PC-3 (cell line): ENCODE results near the gene TNK2. TPM values are rescaled to one million over a fixed set of nuclear protein-coding genes. Genes with fewer than 3 reads are reported as not detected.

Experiments used
- ATAC-seq: fragments of 200-7000 bp; cut with Tn5 transposase; 2 replicates; pipeline ENCODE4 v1.9.1; 2020; ENCODE audit warnings: mild to moderate bottlenecking, moderate library complexity
- BruUV-seq: library from RNA; stranded (reverse); fragments of 400-500 nt; replicated peaks from 2 replicates; lab custom pipeline; 2021; lab: Mats Ljungman, UMichigan
- CTCF ChIA-PET: fragments of 300-600 bp; sonication (Branson Sonifier 250); formaldehyde crosslinking; loops from one replicate; lab custom pipeline; 2022; ENCODE audit warnings: antibody characterized with exemption; lab: Charles Lee
- POLR2A ChIA-PET: fragments of 300-600 bp; sonication (Branson Sonifier 250); formaldehyde crosslinking; loops from one replicate; lab custom pipeline; 2022; ENCODE audit warnings: antibody characterized with exemption; ENCODE audit not compliant: unreplicated experiment; lab: Charles Lee
- DNase-seq: peaks from one replicate; pipeline ENCODE4 v3.0.0-alpha.2; 2015
- H2AFZ ChIP-seq: fragments of 300-600 bp; sonication (generic); 2 replicates; pipeline ENCODE4 v1.6.0; 2016; ENCODE audit warnings: antibody characterized with exemption, low read length
- H3F3A ChIP-seq: fragments of 300-600 bp; sonication (generic); one replicate; pipeline ENCODE4 v1.6.0; 2017; ENCODE audit warnings: antibody characterized with exemption, low read length, control low read depth, mild to moderate bottlenecking; ENCODE audit not compliant: unreplicated experiment
- H3K27ac ChIP-seq: fragments of 300-600 bp; sonication (generic); 2 replicates; pipeline ENCODE4 v1.5.1; 2016; ENCODE audit warnings: mild to moderate bottlenecking, low read length
- H3K27me3 ChIP-seq: fragments of 300-600 bp; sonication (generic); 2 replicates; pipeline ENCODE4 v1.6.1; 2016; ENCODE audit warnings: low read length, mixed read lengths
- H3K36me3 ChIP-seq: fragments of 300-600 bp; sonication (generic); 2 replicates; pipeline ENCODE4 v1.6.1; 2016; ENCODE audit warnings: low read depth, mixed run types, low read length, mixed read lengths
- H3K4me1 ChIP-seq: fragments of 300-600 bp; sonication (generic); 2 replicates; pipeline ENCODE4 v1.5.1; 2016; ENCODE audit warnings: low read length; ENCODE audit not compliant: insufficient read depth
- H3K4me2 ChIP-seq: fragments of 300-600 bp; sonication (generic); 2 replicates; pipeline ENCODE4 v1.6.0; 2016; ENCODE audit warnings: low read length
- H3K4me3 ChIP-seq: fragments of 300-600 bp; sonication (generic); 2 replicates; pipeline ENCODE4 v1.5.1; 2016; ENCODE audit warnings: mild to moderate bottlenecking, low read length, mixed read lengths
- H3K79me2 ChIP-seq: fragments of 300-600 bp; sonication (generic); 2 replicates; pipeline ENCODE4 v1.6.1; 2017; ENCODE audit warnings: low read length, mixed read lengths
- H3K9ac ChIP-seq: fragments of 300-600 bp; sonication (generic); 2 replicates; pipeline ENCODE4 v1.6.0; 2016; ENCODE audit warnings: mild to moderate bottlenecking, low read length
- H3K9me2 ChIP-seq: fragments of 300-600 bp; sonication (generic); replicated peaks from 2 replicates; pipeline ENCODE4 v1.6.1; 2016; ENCODE audit warnings: mixed run types, low read length, mixed read lengths
- H3K9me3 ChIP-seq: fragments of 300-600 bp; sonication (generic); 2 replicates; pipeline ENCODE4 v1.6.1; 2016; ENCODE audit warnings: low read length, mixed read lengths
- H4K20me1 ChIP-seq: fragments of 300-600 bp; sonication (generic); 2 replicates; pipeline ENCODE4 v1.6.1; 2016; ENCODE audit warnings: low read length, mixed read lengths
- EZH2 ChIP-seq: fragments of 300-600 bp; sonication (generic); IDR thresholded peaks from one replicate; pipeline ENCODE4 v1.6.1; 2017; ENCODE audit warnings: antibody characterized with exemption, mild to moderate bottlenecking, low read length; ENCODE audit not compliant: unreplicated experiment
- EZH2phosphoT487 ChIP-seq: fragments of 300-600 bp; sonication (generic); IDR thresholded peaks from 2 replicates; pipeline ENCODE4 v1.6.1; 2018; ENCODE audit warnings: mild to moderate bottlenecking, antibody characterized with exemption, low read length, borderline replicate concordance
- intact Hi-C: fragments of 100-400 bp; cut with micrococcal nuclease; formaldehyde crosslinking; loops from 2 replicates; pipeline ENCODE4 v1.9.0; 2023
- total RNA-seq: library from RNA; depleted of rRNA; stranded (reverse); fragments of >200 nt; gene quantifications from 2 replicates; pipeline ENCODE4 v1.2.3, GENCODE V29; 2014
- TF ChIP-seq, protein P1 (sequence below): fragments of 300-600 bp; sonication (generic); conservative IDR thresholded peaks from 2 replicates; pipeline ENCODE4 v1.5.1; 2017; ENCODE audit warnings: antibody characterized with exemption, low read depth, mild to moderate bottlenecking, low read length

Gene TNK2
- total RNA-seq, 1 experiment from 2014 or later, result 49.3 TPM

DNA sequence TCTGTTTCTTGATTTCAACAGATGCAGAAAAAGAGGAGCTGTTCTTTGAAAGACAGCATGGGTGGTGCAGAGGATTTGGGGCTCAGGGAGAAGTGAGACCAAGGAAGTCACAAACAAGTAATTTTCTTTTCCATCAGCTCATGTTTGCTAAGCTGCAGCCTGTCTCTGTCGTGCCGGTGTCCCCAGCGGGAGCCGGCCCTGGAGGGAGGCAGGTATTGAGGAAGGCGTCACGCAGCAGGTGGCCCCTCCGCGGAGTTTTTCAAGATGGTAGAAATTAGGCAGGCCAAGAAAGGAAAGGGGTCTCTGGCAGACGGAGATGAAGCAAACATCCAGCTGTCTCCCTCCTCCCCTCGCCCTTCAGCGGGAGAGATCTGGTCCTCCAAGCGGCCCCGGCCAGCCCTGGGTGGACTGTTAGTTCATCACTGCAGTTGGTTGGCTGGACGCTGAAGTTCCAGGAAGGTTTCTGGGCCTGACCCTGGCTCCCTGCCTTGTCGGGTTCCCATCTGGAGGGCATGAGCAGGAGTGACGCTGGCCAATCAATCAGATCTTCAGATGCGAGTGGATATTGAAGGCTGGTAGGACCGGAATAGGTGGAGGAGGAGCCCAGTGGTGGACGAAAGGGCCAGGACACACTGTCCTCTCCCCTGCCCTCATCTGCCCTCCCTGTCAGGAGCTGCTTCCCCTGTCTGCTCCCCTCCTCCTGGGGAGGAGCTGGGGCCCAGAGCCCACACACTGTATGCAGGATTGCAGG is 68.9 kb downstream of the TNK2 start:
- no peak for ATAC-seq
- H3K27me3 ChIP-seq, result no peaks in the 10 kb centered on the region
- ChIA-PET POLR2A (no interaction called here), CTCF (no interaction called here)
- no peak overlapping the region for H3K4me3 ChIP-seq
- no peaks in the 10 kb centered on the region for H3F3A ChIP-seq
- H3K9ac ChIP-seq, result no peak overlapping the region
- no peak overlapping the region for H3K27ac ChIP-seq
- no TSS peak for BruUV-seq
- no peaks in the 10 kb centered on the region for H3K9me2 ChIP-seq
- H3K79me2 ChIP-seq, result no peaks in the 10 kb centered on the region
- DNase-seq, result no peak
- TF ChIP-seq EZH2phosphoT487 (no peak), EZH2 (no peak)
- TF ChIP-seq, protein P1, sequence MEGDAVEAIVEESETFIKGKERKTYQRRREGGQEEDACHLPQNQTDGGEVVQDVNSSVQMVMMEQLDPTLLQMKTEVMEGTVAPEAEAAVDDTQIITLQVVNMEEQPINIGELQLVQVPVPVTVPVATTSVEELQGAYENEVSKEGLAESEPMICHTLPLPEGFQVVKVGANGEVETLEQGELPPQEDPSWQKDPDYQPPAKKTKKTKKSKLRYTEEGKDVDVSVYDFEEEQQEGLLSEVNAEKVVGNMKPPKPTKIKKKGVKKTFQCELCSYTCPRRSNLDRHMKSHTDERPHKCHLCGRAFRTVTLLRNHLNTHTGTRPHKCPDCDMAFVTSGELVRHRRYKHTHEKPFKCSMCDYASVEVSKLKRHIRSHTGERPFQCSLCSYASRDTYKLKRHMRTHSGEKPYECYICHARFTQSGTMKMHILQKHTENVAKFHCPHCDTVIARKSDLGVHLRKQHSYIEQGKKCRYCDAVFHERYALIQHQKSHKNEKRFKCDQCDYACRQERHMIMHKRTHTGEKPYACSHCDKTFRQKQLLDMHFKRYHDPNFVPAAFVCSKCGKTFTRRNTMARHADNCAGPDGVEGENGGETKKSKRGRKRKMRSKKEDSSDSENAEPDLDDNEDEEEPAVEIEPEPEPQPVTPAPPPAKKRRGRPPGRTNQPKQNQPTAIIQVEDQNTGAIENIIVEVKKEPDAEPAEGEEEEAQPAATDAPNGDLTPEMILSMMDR, result no peak
- H3K4me1 ChIP-seq, result no peaks in the 10 kb centered on the region
- no peak overlapping the region for H3K4me2 ChIP-seq
- no peaks in the 10 kb centered on the region for H3K36me3 ChIP-seq
- H2AFZ ChIP-seq, result no peak overlapping the region
- intact Hi-C loops, result no loop called here
- no peaks in the 10 kb centered on the region for H4K20me1 ChIP-seq
- no peaks in the 10 kb centered on the region for H3K9me3 ChIP-seq

DNA sequence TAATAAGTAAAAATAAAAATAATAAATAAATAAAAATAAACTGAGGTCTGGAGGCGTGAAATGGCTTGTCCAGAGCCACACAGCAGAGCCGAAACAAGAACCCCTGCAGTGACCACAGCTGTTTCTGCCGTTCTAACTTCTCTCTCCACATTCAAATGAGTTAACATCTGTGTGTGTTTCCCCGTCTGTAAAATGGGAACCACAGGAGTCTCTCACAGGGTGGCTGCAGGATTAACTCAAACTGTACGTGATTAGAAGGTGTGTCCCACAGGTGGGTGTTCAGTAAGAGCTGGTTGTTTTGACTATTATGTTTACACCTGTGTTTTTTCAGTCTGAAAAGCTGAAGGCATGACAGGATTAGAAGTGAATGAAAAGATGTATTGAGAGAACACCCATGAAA is 69.6 kb downstream of the TNK2 start:
- no peak for DNase-seq
- no TSS peak for BruUV-seq
- CTCF ChIA-PET, result no interaction called here

More for the DNA sequence above, 69.6 kb downstream of the TNK2 start:
- H3K4me3 ChIP-seq, result no peak overlapping the region
- H3K9me3 ChIP-seq, result no peaks in the 10 kb centered on the region
- no peaks in the 10 kb centered on the region for H3K79me2 ChIP-seq
- H3K4me2 ChIP-seq, result no peak overlapping the region
- ATAC-seq, result no peak
- POLR2A ChIA-PET, result no interaction called here
- H3K4me1 ChIP-seq, result no peaks in the 10 kb centered on the region
- H3K36me3 ChIP-seq, result no peaks in the 10 kb centered on the region
- no peak for TF ChIP-seq EZH2phosphoT487
- no peak for TF ChIP-seq EZH2
- TF ChIP-seq, protein P1, result no peak
- H3F3A ChIP-seq, result no peaks in the 10 kb centered on the region
- H3K27ac ChIP-seq, result no peak overlapping the region
- no peak overlapping the region for H3K9ac ChIP-seq
- no peaks in the 10 kb centered on the region for H3K9me2 ChIP-seq
- no peaks in the 10 kb centered on the region for H4K20me1 ChIP-seq
- no peaks in the 10 kb centered on the region for H3K27me3 ChIP-seq
- intact Hi-C loops, result no loop called here
- H2AFZ ChIP-seq, result no peak overlapping the region
